NOMO-1 treated with dmso at 0.1 percent for 144 hours (cell line): ENCODE results near the gene TYK2.
"Not testable (repeated sequence)": the region's sequence is repeated elsewhere in the genome, so short reads cannot be mapped to it uniquely, and the experiment has no call there.

ENCODE experiments used
- DNase-seq: peaks from one replicate; lab custom pipeline; 2025; ENCODE audit not compliant: unreplicated experiment; lab: John Stamatoyannopoulos, UW

TYK2 gene

DNA sequence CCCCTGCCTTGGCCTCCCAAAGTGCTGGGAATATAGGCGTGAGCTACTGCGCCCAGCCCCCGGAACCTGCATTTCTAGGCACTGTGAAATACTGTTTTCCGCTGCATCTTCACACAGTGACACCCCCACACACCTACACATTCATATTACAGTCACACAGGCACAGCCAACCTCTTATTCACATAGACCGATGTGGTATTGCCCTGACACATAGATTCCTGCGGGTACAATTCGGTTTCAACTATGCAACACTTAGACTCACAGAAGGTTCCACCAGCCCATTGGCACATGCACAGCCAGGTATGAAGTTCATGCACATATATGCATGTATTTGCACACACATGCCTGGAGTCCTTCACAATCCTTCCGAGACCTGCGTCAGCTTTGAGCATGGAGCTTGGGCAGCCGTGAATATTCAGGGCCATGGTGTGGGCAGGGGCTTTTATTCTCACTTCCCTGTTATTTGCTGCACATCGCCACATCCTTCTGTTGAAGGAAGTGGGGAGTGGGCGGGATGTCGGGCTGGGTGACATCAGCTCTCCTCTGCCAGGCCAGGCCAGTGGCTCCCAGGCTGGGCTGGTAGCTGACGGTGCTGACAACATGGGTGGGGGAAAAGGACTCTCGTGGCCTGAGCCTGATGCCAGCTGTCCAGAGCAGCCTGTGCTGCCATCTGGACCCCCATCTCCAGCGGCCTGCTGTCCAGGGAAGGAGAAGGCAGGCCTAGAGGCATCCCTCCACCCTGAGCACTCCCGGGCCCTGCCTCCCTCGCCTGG, 28.3 kb upstream of the TYK2 start:
- peak; percentile 47 for DNase-seq

- DNase-seq = no peak
Measured at GRCh38 chr19:10407096-10407495, 26.7 kb upstream of the TYK2 start.

GRCh38 chr19:10406191-10406590, 25.8 kb upstream of the TYK2 start:
- DNase-seq = no peak

GRCh38 chr19:10404888-10405820, 24.8 kb upstream of the TYK2 start:
- DNase-seq = no peak

DNA sequence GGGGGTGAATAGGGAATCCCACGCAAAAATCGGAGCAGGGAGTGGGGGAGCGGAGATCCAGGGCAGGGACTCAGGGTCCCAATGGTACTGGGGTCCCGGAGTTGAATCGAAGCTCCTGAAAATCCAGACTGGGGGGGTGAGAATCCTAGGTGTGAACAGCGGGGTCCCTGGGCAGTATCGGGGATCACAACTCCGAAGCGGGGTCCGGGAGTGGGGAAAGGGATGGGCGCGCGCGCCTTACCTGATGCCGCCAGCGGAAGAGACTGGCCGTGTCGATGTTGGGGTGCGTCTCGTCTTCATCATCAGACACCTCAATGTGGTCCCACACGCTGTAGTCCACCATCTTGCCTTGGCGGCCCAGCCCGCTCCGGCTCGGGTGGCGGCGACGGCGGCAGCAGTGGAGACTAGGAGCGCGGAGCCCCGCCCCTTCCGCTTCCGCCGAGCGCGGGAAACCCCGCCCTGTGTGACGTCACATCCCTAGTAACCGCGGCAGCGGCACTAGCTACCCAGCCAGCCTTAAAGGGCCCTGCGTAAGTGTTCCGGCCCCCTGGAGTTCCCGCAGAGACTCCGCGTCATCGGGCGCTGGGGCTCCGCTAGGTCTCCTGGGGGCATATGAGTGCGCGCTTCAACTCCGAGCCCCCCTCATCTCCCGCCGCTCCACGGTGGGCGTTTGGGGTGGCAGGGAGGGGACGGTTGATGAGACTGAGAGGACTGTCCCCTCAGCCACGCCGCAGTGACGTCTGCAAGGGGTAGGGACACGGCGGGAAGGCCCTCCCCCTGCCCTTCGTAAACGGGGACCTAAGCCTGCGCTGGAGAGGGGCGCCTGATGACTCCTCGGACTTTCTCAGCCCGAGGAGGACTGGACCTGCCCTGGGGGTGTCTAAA, 23.0 kb upstream of the TYK2 start, which contains the start of gene CDC37:
TSS of gene CDC37 (minus strand) at position 406 of the 885 bp plus-strand sequence. CDS start at position 343, 63 bp downstream.
- peak; percentile 89 for DNase-seq

DNA sequence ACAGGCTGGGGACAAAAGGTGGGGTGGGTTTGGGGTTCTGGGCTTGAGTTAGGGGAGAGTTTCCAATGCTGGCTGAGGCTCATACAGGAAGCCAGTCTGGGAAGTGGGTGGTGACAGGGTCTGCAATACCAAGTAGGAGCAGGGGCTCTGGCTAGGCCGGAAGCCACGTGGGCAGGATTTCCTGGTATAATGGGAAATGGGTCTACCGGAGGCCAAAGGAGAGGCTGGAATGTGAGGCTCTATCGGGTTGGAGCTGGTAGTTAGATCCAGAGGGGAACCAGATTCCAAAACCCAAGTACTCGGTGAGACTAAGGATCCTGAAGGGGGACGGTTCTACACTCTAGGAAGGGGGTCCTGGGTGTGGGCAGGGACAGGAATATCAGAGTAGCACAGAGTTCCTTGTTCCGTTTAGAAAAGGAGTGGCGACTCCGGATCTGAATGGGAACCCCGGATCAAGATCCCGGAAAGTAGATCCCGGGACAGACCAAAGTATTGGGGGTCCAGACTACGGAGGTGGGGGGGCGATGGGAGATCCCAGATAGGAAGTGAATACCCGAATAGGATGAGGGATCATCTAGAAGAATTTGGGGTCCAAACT, 22.2 kb upstream of the TYK2 start:
- no peak for DNase-seq

GRCh38 chr19:10399878-10400277, 19.5 kb upstream of the TYK2 start:
- no peak for DNase-seq

DNA sequence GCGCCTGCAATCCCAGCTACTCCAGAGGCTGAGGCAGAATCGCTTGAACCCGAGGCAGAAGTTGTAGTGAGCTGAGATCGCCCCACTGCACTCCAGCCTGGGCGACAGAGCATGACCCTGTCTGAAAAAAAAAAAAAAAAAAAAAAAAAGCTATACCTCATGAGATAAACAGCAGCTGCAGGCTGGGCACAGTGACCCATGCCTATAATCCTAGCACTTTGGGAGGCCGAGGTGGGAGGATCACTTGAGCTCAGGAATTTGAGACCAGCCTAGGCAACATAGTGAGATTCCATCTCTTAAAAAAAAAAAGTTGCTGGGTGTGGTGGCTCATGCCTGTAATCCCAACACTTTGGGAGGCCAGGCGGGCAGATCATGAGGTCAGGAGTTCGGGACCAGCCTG, 19.0 kb upstream of the TYK2 start:
- DNase-seq = not testable (repeated sequence)

GRCh38 chr19:10398819-10399218, 18.4 kb upstream of the TYK2 start:
- DNase-seq = no peak

DNA sequence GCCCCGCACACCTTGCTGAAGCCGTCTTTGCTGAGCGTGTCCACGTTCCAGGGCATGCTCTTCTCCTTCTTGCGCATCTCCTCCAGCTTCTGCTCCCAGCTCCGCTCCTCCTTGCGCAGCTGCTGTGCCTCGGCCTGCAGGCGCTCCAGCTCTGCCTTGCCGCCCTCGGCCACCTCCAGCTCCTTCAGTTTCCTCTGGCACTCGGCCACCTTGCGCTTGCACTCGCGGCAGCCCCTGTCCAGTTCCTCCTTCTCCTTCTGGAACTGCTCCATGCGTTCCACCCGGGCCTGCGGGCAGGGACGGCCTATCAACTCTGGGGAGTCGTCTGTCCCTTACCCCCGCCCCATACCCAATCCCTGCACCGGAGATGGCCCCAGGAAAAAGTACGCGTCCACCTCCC, 15.5 kb upstream of the TYK2 start:
- no peak for DNase-seq

- no peak for DNase-seq
Measured at GRCh38 chr19:10395436-10395835, 15.1 kb upstream of the TYK2 start.

- DNase-seq = no peak
Measured at GRCh38 chr19:10395003-10395402, 14.6 kb upstream of the TYK2 start.

- no peak for DNase-seq
Measured at GRCh38 chr19:10393137-10393536, 12.8 kb upstream of the TYK2 start.

DNA sequence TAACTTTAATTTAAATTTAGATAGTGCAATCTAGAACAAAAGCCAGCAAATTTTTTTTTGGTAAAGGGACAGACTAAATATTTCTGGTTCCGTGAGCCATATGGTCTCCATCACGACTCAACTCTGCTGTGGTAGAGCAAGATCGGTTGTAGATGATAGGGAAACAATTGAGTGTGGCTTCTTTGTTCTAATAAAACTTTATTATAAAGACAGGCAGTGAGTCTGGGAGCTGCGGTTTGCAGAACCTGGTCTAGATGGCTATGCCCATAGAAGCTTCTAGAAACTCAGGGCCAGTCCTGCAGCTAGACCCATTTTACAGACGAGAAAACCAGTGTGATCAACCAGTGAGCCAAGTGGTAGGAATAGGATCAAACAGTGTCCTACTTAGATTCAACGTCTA, 11.7 kb upstream of the TYK2 start:
- no peak for DNase-seq

DNA sequence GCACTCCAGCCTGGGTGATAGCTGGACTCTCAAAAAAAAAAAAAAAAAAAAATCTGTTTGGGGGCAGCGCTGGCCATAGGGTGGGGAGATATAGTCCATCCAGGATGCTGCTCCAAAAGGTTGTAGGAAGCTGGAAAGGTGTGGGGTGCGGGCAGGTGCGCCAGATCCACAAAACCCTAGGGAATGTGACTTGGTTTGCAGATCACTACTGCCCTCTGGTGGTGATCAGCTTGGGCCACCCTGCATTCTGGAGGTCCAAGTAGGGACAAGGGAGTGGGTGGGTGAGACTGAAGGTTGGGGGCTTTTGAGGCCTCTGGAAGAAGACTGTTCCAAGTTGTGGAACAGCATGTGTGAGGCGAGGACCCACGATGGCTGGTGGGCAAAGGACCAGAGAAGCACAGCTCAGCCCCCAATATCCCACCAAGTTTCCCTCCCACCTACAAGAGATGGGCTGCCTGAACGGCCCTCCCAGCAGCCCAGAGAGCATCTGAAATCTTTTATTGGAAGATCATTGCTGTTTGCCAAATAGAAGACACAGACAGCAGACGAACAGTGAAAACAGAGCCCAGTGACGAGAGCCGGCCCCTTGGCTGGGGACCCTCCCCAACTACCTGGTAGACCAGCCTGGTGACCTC, 10.4 kb upstream of the TYK2 start:
- DNase-seq = no peak

DNA sequence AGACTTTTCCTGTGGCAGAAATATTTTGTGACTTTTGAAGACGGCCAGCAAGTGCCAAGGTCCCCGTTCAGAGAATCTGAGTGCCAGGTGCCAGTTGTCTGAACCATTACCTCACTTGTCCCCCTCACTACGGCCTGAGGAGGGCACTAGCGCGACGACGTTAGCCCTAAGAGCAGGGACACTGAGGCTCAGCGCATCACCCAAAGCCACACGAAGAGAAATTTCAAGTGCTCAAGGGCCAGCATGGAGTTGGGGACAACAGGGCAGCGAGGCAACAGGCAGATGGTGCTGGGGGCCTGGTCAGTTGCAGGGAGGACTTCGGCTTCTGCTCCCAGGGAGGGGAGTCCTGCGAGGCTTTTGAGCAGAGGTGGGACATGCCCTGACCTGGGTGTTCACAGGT, 9.5 kb upstream of the TYK2 start:
- DNase-seq = no peak

- DNase-seq = no peak
Measured at GRCh38 chr19:10388957-10389356, 8.6 kb upstream of the TYK2 start.

DNA sequence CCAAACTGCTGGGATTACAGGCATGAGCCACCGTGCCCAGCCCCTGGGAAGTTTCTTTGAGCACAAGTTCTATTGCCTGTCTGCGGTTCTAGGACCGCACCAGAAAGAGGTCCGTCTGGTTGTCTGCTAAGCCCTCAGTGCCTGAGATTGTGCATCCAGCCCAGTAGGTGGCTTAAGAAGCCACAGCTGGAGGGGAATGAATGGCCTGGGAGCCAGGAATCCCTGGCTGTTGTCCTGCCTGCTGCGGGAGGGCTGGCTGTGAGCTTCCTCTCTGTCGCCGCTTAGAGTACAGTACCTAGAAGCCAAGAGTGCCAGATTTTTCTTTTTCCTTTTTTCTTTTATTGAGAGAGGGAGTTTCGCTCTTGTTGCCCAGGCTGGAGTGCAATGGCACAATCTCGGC, 4.2 kb upstream of the TYK2 start:
- no peak for DNase-seq

- not testable (repeated sequence) for DNase-seq
Measured at GRCh38 chr19:10383223-10383499, 2.8 kb upstream of the TYK2 start.

GRCh38 chr19:10379880-10380312, 476 bp downstream of the TYK2 start:
- no peak for DNase-seq
